ENCODE data around the gene TUBB4A. TPM values are rescaled to one million over a fixed set of nuclear protein-coding genes. Genes with fewer than 3 reads are reported as not detected.
A peak's percentile ranks its signal among the peaks of the same experiment; 100 is the strongest.

Gene TUBB4A
- total RNA-seq, 1 experiment from 2014 or later: 18.5 TPM

GRCh38 chr19:6465006-6465405, 37.1 kb downstream of the TUBB4A start:
- H3K9me3 Mint-ChIP-seq: no peaks in the 10 kb centered on the region
- H3K4me1 Mint-ChIP-seq: peaks cover 14% of the 10 kb centered on the region
- TF ChIP-seq ZNF671 (CRISPR knock-in tag; IDR thresholded peaks at IDR 0.05) (no peak), NFYB (CRISPR knock-in tag; conservative IDR thresholded peaks at IDR 0.05; ENCODE audit: low read depth) (no peak), ZBTB21 (CRISPR knock-in tag; IDR thresholded peaks at IDR 0.05; ENCODE audit: borderline replicate concordance) (no peak)
- H3K36me3 Mint-ChIP-seq: peaks cover 3% of the 10 kb centered on the region; the same call in 1 of the 2 replicates
- CTCF ChIA-PET: interaction anchor here (0.7 kb wide), 1 partner anchor 87 kb away, joined by 3 read pairs; no protein-coding TSS in a partner anchor
- ATAC-seq: no peak
- POLR2A ChIA-PET: interaction anchor here (1.9 kb wide), 1 partner anchor 11 kb away, joined by 9 read pairs; no protein-coding TSS in a partner anchor
- no peak for DNase-seq (ENCODE audit: low spot score)
- H3K27ac Mint-ChIP-seq: peak overlapping the region; percentile 24; the same call in 1 of the 2 replicates
- peak overlapping the region; percentile 81 for H3K4me3 Mint-ChIP-seq
- H3K27me3 Mint-ChIP-seq (ENCODE audit: low read depth): peaks cover 13% of the 10 kb centered on the region

GRCh38 chr19:6464070-6464873, 37.8 kb downstream of the TUBB4A start, which contains the start of gene CRB3:
TSS of gene CRB3 (plus strand) at chr19:6464271. CDS start at chr19:6464702, 431 bp downstream.
- Mint-ChIP-seq H3K27ac (peak within 1 kb of the TSS; percentile 98), H3K9me3 (no peaks in the 10 kb centered on the region), H3K4me3 (peak within 1 kb of the TSS; percentile 81), H3K36me3 (peaks cover 3% of the 10 kb centered on the region; the same call in 1 of the 2 replicates), H3K27me3 (ENCODE audit: low read depth) (peaks cover 13% of the 10 kb centered on the region), H3K4me1 (peaks cover 14% of the 10 kb centered on the region)
- DNase-seq (ENCODE audit: low spot score) (peak; percentile 99), ATAC-seq (peak; percentile 61)
- CTCF ChIA-PET: interaction anchor here (0.6 to 1.5 kb wide), 3 partner anchors 12 to 52 kb away, joined by 3 to 7 read pairs (median 3); no protein-coding TSS in a partner anchor
- POLR2A ChIA-PET: interaction anchor here (1.9 kb wide), 1 partner anchor 12 kb away, joined by 9 read pairs; no protein-coding TSS in a partner anchor
- TF ChIP-seq ERG (CRISPR knock-in tag; IDR thresholded peaks at IDR 0.05) (no peak), FOXP1 (CRISPR knock-in tag; IDR thresholded peaks at IDR 0.05; ENCODE audit: borderline replicate concordance) (peak; percentile 22; the same call in 1 of the 2 replicates), PRRX2 (CRISPR knock-in tag; IDR thresholded peaks at IDR 0.05) (no peak), NFYB (CRISPR knock-in tag; conservative IDR thresholded peaks at IDR 0.05; ENCODE audit: low read depth) (no peak), FOXK1 (CRISPR knock-in tag; IDR thresholded peaks at IDR 0.05) (peak; percentile 62; the same call in 1 of the 2 replicates), ZBTB43 (CRISPR knock-in tag; IDR thresholded peaks at IDR 0.05) (0 out of 2 replicates have a peak, but pooled peaks have one; percentile 46), FOXJ3 (CRISPR knock-in tag; IDR thresholded peaks at IDR 0.05; ENCODE audit: borderline replicate concordance) (no peak), OVOL2 (CRISPR knock-in tag; IDR thresholded peaks at IDR 0.05; ENCODE audit: borderline replicate concordance) (no peak), MYBL2 (CRISPR knock-in tag; IDR thresholded peaks at IDR 0.05) (no peak), MLX (CRISPR knock-in tag; IDR thresholded peaks at IDR 0.05) (no peak), RORB (CRISPR knock-in tag; IDR thresholded peaks at IDR 0.05) (no peak), IRF1 (CRISPR knock-in tag; IDR thresholded peaks at IDR 0.05) (no peak), MAX (CRISPR knock-in tag; IDR thresholded peaks at IDR 0.05) (peak; percentile 77; the same call in 1 of the 2 replicates), USF2 (CRISPR knock-in tag; IDR thresholded peaks at IDR 0.05) (peak; percentile 98), JAZF1 (CRISPR knock-in tag; IDR thresholded peaks at IDR 0.05) (no peak), ZNF281 (CRISPR knock-in tag; IDR thresholded peaks at IDR 0.05) (0 out of 2 replicates have a peak, but pooled peaks have one; percentile 11), ZNF219 (CRISPR knock-in tag; IDR thresholded peaks at IDR 0.05; ENCODE audit: borderline replicate concordance) (no peak), TEAD4 (CRISPR knock-in tag; IDR thresholded peaks at IDR 0.05) (no peak), AFF4 (CRISPR knock-in tag; IDR thresholded peaks at IDR 0.05; ENCODE audit: borderline replicate concordance) (no peak)
